ENCODE data around the gene MEGF6.
"Not testable (repeated sequence)": the region's sequence is repeated elsewhere in the genome, so short reads cannot be mapped to it uniquely, and the experiment has no call there.

- not testable (repeated sequence) for TF ChIP-seq POLR2A, CTCF (IDR thresholded peaks at IDR 0.05)
Measured at GRCh38 chr1:3575515-3575914, 35.8 kb downstream of the MEGF6 start.

Data from body of pancreas (tissue), 4 donors.